Activated CD4-positive, alpha-beta memory T cell treated with anti-CD3 and anti-CD28 coated beads for 36 hours (primary cell): Measurements from ENCODE around the gene RHBDD2. TPM values are rescaled to one million over a fixed set of nuclear protein-coding genes. Genes with fewer than 3 reads are reported as not detected.
"Not testable (repeated sequence)": the region's sequence is repeated elsewhere in the genome, so short reads cannot be mapped to it uniquely, and the experiment has no call there.

Experiments
- CTCF ChIA-PET: fragments of 350-600 bp; sonication (Branson Sonifier 250); formaldehyde crosslinking; loops from one replicate; lab custom pipeline; 2021; ENCODE audit warnings: antibody characterized with exemption, inconsistent platforms; lab: Charles Lee
- POLR2A ChIA-PET: fragments of 350-600 bp; sonication (Branson Sonifier 250); formaldehyde crosslinking; loops from one replicate; lab custom pipeline; 2021; ENCODE audit warnings: antibody characterized with exemption; lab: Charles Lee
- DNase-seq: peaks from one replicate; pipeline ENCODE4 v3.0.0-alpha.2; 2020
- H3K27ac Mint-ChIP-seq: one replicate; pipeline ENCODE4 v1.8.0; 2021; ENCODE audit warnings: mixed read lengths
- H3K27me3 Mint-ChIP-seq: one replicate; pipeline ENCODE4 v1.8.0; 2021; ENCODE audit warnings: mixed read lengths
- H3K36me3 Mint-ChIP-seq: one replicate; pipeline ENCODE4 v1.8.0; 2021; ENCODE audit warnings: mixed read lengths
- H3K4me1 Mint-ChIP-seq: one replicate; pipeline ENCODE4 v1.8.0; 2021; ENCODE audit warnings: low read depth, mixed read lengths
- H3K4me3 Mint-ChIP-seq: one replicate; pipeline ENCODE4 v1.8.0; 2021; ENCODE audit warnings: mild to moderate bottlenecking, mixed read lengths
- H3K9me3 Mint-ChIP-seq: one replicate; pipeline ENCODE4 v1.8.0; 2021; ENCODE audit warnings: mixed read lengths
- intact Hi-C: fragments of 100-400 bp; cut with micrococcal nuclease; formaldehyde crosslinking; loops from one replicate; pipeline ENCODE4 v1.15.1; 2023
- total RNA-seq, 2 experiments: library from RNA; stranded (reverse); gene quantifications; one replicate each; pipeline ENCODE4 v1.2.3, GENCODE V29; 2021

Gene RHBDD2
- 10 to 100 TPM; 30.1 to 31.9 TPM for total RNA-seq

- POLR2A ChIA-PET = interaction anchor here (1.2 to 1.6 kb wide), 2 partner anchors 9 to 36 kb away, joined by 3 to 4 read pairs; partner anchors contain the start of gene POR
- Mint-ChIP-seq H3K36me3 (peaks cover 29% of the 10 kb centered on the region), H3K4me1 (peaks cover 29% of the 10 kb centered on the region), H3K27me3 (no peaks in the 10 kb centered on the region), H3K4me3 (peak within 1 kb of the TSS; percentile 96), H3K9me3 (no peaks in the 10 kb centered on the region), H3K27ac (peak within 1 kb of the TSS; percentile 90)
- peak; percentile 98 for DNase-seq
- intact Hi-C loops = loop anchor here (1.0 to 2.0 kb wide), 4 partner anchors 9 to 440 kb away; partner anchors contain the start of gene HIP1
- CTCF ChIA-PET = interaction anchor here (0.8 to 1.2 kb wide), 3 partner anchors 11 to 37 kb away, joined by 3 to 8 read pairs (median 3); no protein-coding TSS in a partner anchor
Observed at GRCh38 chr7:75878769-75879611, at the start of gene RHBDD2. Gene RHBDD2, plus strand, starts transcription at chr7:75879034. Its CDS starts 49 bp downstream, at chr7:75879083.

DNA sequence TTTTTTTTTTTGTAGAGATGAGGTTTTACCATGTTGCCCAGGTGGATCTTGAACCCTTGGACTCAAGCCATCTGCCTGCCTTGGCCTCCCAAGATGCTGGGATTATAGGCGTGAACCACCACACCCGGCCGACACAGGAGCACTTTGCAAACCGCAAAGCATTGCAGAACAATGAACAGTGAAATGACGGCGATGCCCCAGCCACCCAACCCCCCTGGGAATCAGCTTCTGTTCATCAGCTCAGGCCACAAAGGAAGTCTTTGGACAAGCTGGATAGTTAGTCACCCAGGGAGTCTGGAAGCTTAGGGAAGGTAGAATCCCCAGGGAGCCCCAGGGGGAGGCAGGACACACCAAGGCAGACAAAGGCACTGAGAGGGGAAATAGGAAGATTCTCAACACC is 49.2 kb upstream of the RHBDD2 start:
- H3K4me1 Mint-ChIP-seq, intact Hi-C loops, POLR2A ChIA-PET, CTCF ChIA-PET, H3K36me3 Mint-ChIP-seq, H3K27me3 Mint-ChIP-seq, H3K27ac Mint-ChIP-seq, DNase-seq, H3K4me3 Mint-ChIP-seq, H3K9me3 Mint-ChIP-seq: not testable (repeated sequence)

GRCh38 chr7:75830978-75831377 is 47.9 kb upstream of the RHBDD2 start:
- peaks cover 2% of the 10 kb centered on the region for H3K27me3 Mint-ChIP-seq
- H3K27ac Mint-ChIP-seq = no peak overlapping the region
- H3K4me3 Mint-ChIP-seq = no peak overlapping the region
- CTCF ChIA-PET = no interaction called here
- no peaks in the 10 kb centered on the region for H3K9me3 Mint-ChIP-seq
- no peaks in the 10 kb centered on the region for H3K36me3 Mint-ChIP-seq
- H3K4me1 Mint-ChIP-seq = no peaks in the 10 kb centered on the region
- POLR2A ChIA-PET = no interaction called here
- intact Hi-C loops = no loop called here
- no peak for DNase-seq

DNA sequence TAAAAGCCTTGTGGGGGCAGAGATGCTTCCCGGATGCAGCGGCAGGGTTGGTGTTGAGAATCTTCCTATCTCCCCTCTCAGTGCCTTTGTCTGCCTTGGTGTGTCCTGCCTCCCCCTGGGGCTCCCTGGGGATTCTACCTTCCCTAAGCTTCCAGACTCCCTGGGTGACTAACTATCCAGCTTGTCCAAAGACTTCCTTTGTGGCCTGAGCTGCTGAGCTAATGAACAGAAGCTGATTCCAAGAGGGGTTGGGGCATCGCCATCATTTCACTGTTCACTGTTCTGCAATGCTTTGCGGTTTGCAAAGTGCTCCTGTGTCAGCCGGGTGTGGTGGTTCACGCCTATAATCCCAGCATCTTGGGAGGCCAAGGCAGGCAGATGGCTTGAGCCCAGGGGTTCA is 45.2 kb upstream of the RHBDD2 start:
- not testable (repeated sequence) for H3K4me3 Mint-ChIP-seq

DNA sequence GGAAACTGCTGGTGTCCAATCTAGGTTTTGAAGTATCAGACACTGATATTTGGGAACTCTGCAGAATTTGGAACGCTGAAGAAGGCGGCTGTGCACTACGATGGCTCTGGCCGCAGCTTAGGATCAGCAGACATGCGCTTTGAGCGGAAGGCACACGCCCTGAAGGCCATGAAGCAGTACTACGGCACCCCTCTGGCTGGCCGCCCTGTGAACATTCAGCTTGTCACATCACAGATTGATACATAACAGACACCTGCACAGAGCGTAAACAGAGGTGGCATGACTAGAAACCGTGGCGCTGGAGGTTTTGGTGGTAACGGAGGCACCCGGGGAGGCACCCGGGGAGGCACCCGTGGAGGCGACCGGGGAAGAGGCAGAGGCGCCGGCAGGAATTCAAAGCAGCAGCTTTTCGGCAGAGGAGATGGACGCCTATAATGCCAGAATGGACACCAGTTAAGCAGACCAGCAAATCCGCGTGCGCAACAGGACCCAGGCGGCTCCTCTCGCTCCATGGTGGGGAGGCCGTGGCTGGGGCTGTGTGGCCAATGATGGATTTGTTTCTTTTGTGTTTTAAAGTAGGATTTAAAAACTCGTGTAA is 43.0 kb upstream of the RHBDD2 start:
- H3K4me1 Mint-ChIP-seq = no peaks in the 10 kb centered on the region
- H3K9me3 Mint-ChIP-seq = no peaks in the 10 kb centered on the region
- H3K36me3 Mint-ChIP-seq = no peaks in the 10 kb centered on the region
- H3K4me3 Mint-ChIP-seq = no peak overlapping the region
- CTCF ChIA-PET = no interaction called here
- POLR2A ChIA-PET = no interaction called here
- H3K27me3 Mint-ChIP-seq = peaks cover 2% of the 10 kb centered on the region
- H3K27ac Mint-ChIP-seq = no peak overlapping the region
- intact Hi-C loops = no loop called here
- DNase-seq = no peak

More for the DNA sequence above, 45.2 kb upstream of the RHBDD2 start:
- CTCF ChIA-PET, H3K4me1 Mint-ChIP-seq, DNase-seq, POLR2A ChIA-PET, H3K27ac Mint-ChIP-seq, H3K9me3 Mint-ChIP-seq, H3K36me3 Mint-ChIP-seq, H3K27me3 Mint-ChIP-seq, intact Hi-C loops: not testable (repeated sequence)

GRCh38 chr7:75836798-75837197 is 42.0 kb upstream of the RHBDD2 start:
- no peak overlapping the region for H3K27ac Mint-ChIP-seq
- no peak for DNase-seq
- ChIA-PET POLR2A (no interaction called here), CTCF (no interaction called here)
- H3K27me3 Mint-ChIP-seq = peaks cover 2% of the 10 kb centered on the region
- no peaks in the 10 kb centered on the region for H3K4me1 Mint-ChIP-seq
- H3K4me3 Mint-ChIP-seq = no peak overlapping the region
- no peaks in the 10 kb centered on the region for H3K9me3 Mint-ChIP-seq
- H3K36me3 Mint-ChIP-seq = no peaks in the 10 kb centered on the region
- intact Hi-C loops = no loop called here

GRCh38 chr7:75838281-75838930 is 40.4 kb upstream of the RHBDD2 start:
- not testable (repeated sequence) for H3K27me3 Mint-ChIP-seq, H3K4me3 Mint-ChIP-seq

DNA sequence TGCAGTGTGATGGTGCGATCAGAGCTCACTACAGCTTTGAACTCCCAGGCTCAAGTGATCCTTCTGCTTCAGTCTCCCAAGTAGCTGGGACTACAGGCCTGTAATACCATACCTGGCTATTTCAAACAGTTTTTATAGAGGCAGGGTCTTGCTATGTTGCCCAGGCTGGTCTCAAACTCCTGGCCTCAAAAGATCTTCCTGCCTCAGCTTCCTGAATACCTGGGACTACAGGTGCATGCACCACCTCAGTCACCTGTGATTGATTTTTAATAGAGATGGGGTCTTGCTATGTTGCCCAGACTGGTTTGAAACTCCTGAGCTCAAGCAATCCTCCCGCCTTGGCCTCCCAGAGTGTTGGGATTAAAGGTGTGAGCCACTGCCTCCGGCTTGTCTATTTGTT is 38.8 kb upstream of the RHBDD2 start:
- Mint-ChIP-seq H3K4me1 (peaks cover 15% of the 10 kb centered on the region), H3K27ac (no peak overlapping the region), H3K4me3 (no peak overlapping the region), H3K36me3 (no peaks in the 10 kb centered on the region), H3K27me3 (no peaks in the 10 kb centered on the region), H3K9me3 (no peaks in the 10 kb centered on the region)
- intact Hi-C loops = loop anchor here (1.0 kb wide), 1 partner anchor 101 kb away; no protein-coding TSS in a partner anchor
- ChIA-PET CTCF (no interaction called here), POLR2A (interaction anchor here (0.6 kb wide), 1 partner anchor 18 kb away, joined by 3 read pairs; no protein-coding TSS in a partner anchor)
- no peak for DNase-seq

More at GRCh38 chr7:75838281-75838930, 40.4 kb upstream of the RHBDD2 start:
- H3K4me1 Mint-ChIP-seq = peaks cover 12% of the 10 kb centered on the region
- DNase-seq, H3K9me3 Mint-ChIP-seq, intact Hi-C loops, H3K27ac Mint-ChIP-seq, POLR2A ChIA-PET, H3K36me3 Mint-ChIP-seq: not testable (repeated sequence)
- CTCF ChIA-PET = interaction anchor here (0.8 kb wide), 1 partner anchor 182 kb away, joined by 3 read pairs; no protein-coding TSS in a partner anchor

DNA sequence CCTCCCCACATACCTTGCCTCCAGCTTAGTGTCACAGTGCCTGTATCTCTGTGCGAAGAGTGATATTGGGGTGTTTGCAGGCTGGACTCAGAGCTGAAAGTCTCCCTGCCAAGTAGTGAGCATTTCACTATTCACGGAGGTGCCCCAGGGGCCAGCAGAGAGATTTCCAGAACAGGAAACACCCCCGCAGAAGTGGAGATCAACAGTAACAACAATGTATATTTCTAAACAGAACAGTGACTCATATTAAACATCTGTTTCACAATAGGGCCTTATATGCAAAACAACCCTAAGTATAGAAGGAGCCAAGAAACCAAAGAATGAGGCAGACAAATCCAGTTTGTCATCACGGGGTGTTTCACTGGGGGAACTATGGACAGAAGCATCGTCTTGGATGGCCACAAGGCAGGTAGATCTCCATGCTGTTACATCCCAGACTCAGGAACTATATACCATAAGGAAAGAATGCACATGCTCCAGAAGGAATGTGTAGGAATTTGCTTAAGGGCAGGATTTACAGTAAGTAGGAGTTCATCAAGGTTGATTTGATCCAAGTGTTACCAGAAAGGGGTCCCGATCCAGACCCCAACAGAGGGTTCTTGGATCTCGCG is 35.9 kb upstream of the RHBDD2 start:
- peak; percentile 80 for DNase-seq
- no peaks in the 10 kb centered on the region for H3K9me3 Mint-ChIP-seq
- ChIA-PET CTCF (interaction anchor here (1.1 to 2.3 kb wide), 3 partner anchors 165 to 448 kb away, joined by 3 to 7 read pairs (median 3); no protein-coding TSS in a partner anchor), POLR2A (no interaction called here)
- intact Hi-C loops = loop anchor here (2.0 kb wide), 1 partner anchor 66 kb away; no protein-coding TSS in a partner anchor
- no peaks in the 10 kb centered on the region for H3K27me3 Mint-ChIP-seq
- peak overlapping the region; percentile 81 for H3K27ac Mint-ChIP-seq
- no peaks in the 10 kb centered on the region for H3K36me3 Mint-ChIP-seq
- H3K4me3 Mint-ChIP-seq = peak overlapping the region; percentile 41
- H3K4me1 Mint-ChIP-seq = peaks cover 15% of the 10 kb centered on the region

GRCh38 chr7:75843613-75844116 is 35.2 kb upstream of the RHBDD2 start:
- H3K4me3 Mint-ChIP-seq = no peak overlapping the region
- ChIA-PET CTCF (no interaction called here), POLR2A (no interaction called here)
- H3K4me1 Mint-ChIP-seq = peaks cover 15% of the 10 kb centered on the region
- intact Hi-C loops = loop anchor here (2.0 kb wide), 1 partner anchor 67 kb away; no protein-coding TSS in a partner anchor
- H3K9me3 Mint-ChIP-seq = no peaks in the 10 kb centered on the region
- no peak overlapping the region for H3K27ac Mint-ChIP-seq
- no peaks in the 10 kb centered on the region for H3K36me3 Mint-ChIP-seq
- no peaks in the 10 kb centered on the region for H3K27me3 Mint-ChIP-seq
- no peak for DNase-seq

DNA sequence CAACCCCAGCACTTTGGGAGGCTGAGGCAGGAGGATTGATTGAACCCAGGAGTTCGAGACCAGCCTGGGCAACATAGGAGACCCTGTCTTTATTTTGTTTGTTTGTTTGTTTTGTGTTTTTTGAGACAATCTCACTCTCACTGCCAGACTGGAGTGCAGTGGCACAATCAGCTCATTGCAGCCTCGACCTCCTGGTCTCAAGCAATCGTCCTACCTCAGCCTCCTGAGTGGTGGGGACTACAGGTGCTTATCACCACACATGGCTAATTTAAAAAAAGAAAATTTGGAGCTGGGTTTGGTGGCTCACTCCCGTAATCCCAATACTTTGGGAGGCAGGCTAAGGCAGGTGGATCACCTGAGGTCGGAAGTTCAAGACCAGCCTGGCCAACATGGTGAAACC is 34.7 kb upstream of the RHBDD2 start:
- ChIA-PET CTCF (no interaction called here), POLR2A (no interaction called here)
- no peaks in the 10 kb centered on the region for H3K36me3 Mint-ChIP-seq
- no peaks in the 10 kb centered on the region for H3K27me3 Mint-ChIP-seq
- no peaks in the 10 kb centered on the region for H3K9me3 Mint-ChIP-seq
- peaks cover 15% of the 10 kb centered on the region for H3K4me1 Mint-ChIP-seq
- intact Hi-C loops = no loop called here
- H3K27ac Mint-ChIP-seq = no peak overlapping the region
- no peak overlapping the region for H3K4me3 Mint-ChIP-seq
- no peak for DNase-seq
